BLaER1 treated with 17β-estradiol and CSF1 and Interleukin-3, amounts not matched to agents 10 nM and 100 nM (cell line): ENCODE measurements around the gene SPO11.

Experiments
- H3K27ac ChIP-seq, 11 experiments: shearing (Covaris generic); formaldehyde crosslinking; 2 replicates each; pipeline ENCODE4 v1.8.1; 2022
- H3K27me3 ChIP-seq, 11 experiments: shearing (Covaris generic); formaldehyde crosslinking; 2 replicates each; pipeline ENCODE4 v1.8.1; 2022
- H3K36me3 ChIP-seq, 11 experiments: shearing (Covaris generic); formaldehyde crosslinking; 2 replicates each; pipeline ENCODE4 v1.8.1; 2022
- H3K4me1 ChIP-seq, 10 experiments: shearing (Covaris generic); formaldehyde crosslinking; 2 replicates each; pipeline ENCODE4 v1.8.1; 2022
- H3K4me2 ChIP-seq, 11 experiments: shearing (Covaris generic); formaldehyde crosslinking; 2 replicates each; pipeline ENCODE4 v1.8.1; 2022
- H3K4me3 ChIP-seq, 10 experiments: shearing (Covaris generic); formaldehyde crosslinking; 2 replicates each; pipeline ENCODE4 v1.8.1; 2022
- H3K9ac ChIP-seq, 11 experiments: shearing (Covaris generic); formaldehyde crosslinking; 2 replicates each; pipeline ENCODE4 v1.8.1; 2022
- H3K9me3 ChIP-seq, 11 experiments: shearing (Covaris generic); formaldehyde crosslinking; replicated peaks in 1 of 11; 2 replicates each; pipeline ENCODE4 v1.8.1; 2022
- H4K20me1 ChIP-seq, 11 experiments: shearing (Covaris generic); formaldehyde crosslinking; 2 replicates each; pipeline ENCODE4 v1.8.1; 2022
- Cebpa-rat ChIP-seq, 11 experiments: shearing (Covaris generic); IDR thresholded peaks; 2 replicates each; pipeline ENCODE4 v1.8.1; 2022

The SPO11 gene

DNA sequence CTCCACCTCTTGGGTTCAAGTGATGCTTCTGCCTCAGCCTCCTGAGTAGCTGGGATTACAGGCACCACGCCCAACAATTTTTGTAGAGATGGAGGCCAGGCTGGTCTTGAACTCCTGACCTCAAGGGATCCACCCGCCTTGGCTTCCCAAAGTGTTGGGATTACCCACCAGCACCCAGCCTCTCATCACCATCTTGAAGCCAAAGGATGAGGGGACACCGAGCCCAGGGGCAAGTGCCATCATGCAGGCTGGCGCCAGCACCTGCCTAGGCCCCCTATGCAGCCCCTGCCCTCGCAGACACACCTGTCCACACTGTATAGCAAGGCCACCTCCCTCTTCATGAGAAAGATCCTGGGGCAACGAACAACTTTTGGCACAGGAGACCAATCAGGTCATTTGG is 56.3 kb downstream of the SPO11 start:
- Histone ChIP-seq H3K36me3 (peaks cover 0 to 22% (median 8%) of the 10 kb centered on the region in 11 experiments; a peak in 17 of 22 replicates), H3K4me3 (no peak overlapping the region), H3K9ac (no peak overlapping the region), H3K27me3 (no peaks in the 10 kb centered on the region), H4K20me1 (no peaks in the 10 kb centered on the region), H3K4me2 (0 out of 22 replicates have a peak overlapping the region, but pooled peaks of 1 of the 11 experiments have one; percentile 15), H3K27ac (no peak overlapping the region), H3K4me1 (peaks cover 30 to 54% (median 41%) of the 10 kb centered on the region in 10 experiments), H3K9me3 (no peaks in the 10 kb centered on the region)
- TF ChIP-seq Cebpa-rat (IDR thresholded peaks at IDR 0.05) = no peak

DNA sequence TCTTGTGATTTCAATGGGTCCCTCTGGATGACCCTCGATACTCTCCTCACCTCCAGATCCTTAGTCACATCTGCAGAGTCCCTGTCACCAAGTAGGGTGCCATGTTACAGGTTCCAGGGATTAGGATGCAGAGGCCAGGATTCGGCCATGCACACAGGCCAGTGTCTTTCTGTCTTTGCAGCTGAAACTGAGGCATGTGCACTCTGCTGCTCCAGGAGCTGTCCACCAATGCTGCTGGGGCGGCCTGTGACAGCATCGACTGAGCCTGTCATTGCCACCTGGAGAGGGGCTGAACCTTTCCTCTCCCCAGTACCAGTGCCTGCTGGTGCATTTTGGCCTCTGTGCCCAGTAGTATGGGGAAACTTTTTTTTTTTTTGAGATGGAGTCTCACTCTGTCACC is 57.2 kb downstream of the SPO11 start:
- TF ChIP-seq Cebpa-rat (IDR thresholded peaks at IDR 0.05) = no peak
- peaks cover 30 to 54% (median 41%) of the 10 kb centered on the region in 10 experiments for H3K4me1 ChIP-seq
- no peaks in the 10 kb centered on the region for H3K9me3 ChIP-seq

DNA sequence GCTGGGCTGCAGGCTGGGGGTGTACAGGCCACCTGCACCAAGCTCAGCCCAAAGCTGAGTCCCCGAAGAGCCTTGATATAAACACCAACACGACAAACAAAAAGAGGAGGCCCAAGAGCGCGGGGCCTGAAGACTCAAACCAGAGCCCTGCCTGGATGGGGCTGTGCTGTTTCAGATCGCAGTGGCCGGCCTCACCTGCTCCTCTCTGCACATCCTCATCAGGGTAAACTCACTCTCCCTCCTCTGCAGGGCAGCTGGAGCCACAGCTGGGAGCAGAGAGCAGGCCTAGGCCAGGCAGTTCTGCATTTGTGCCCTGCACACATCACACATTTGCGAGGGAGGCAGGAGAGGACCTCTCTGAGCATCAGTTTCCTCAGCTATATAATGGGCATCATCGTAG is 57.9 kb downstream of the SPO11 start:
- Histone ChIP-seq H4K20me1 (peaks cover 3 to 12% (median 10%) of the 10 kb centered on the region in 11 experiments; a peak in 21 of 22 replicates), H3K36me3 (peaks cover 0 to 27% (median 10%) of the 10 kb centered on the region in 11 experiments; a peak in 18 of 22 replicates), H3K4me3 (no peak overlapping the region), H3K4me1 (peaks cover 26 to 48% (median 36%) of the 10 kb centered on the region in 10 experiments), H3K27ac (0 out of 22 replicates have a peak overlapping the region, but pooled peaks of 1 of the 11 experiments have one; percentile 96), H3K4me2 (no peak overlapping the region), H3K27me3 (no peaks in the 10 kb centered on the region), H3K9ac (peak overlapping the region in 3 of 11 experiments; percentile 4 to 48 (median 29); a peak in 2 of 22 replicates), H3K9me3 (peaks cover 0 to 4% (median 0%) of the 10 kb centered on the region in 11 experiments; a peak in 5 of 22 replicates)
- TF ChIP-seq Cebpa-rat (IDR thresholded peaks at IDR 0.05) = no peak

More for the DNA sequence above, 57.2 kb downstream of the SPO11 start:
- Histone ChIP-seq H4K20me1 (peaks cover 0 to 5% (median 4%) of the 10 kb centered on the region in 11 experiments; a peak in 12 of 22 replicates), H3K9ac (no peak overlapping the region), H3K4me3 (no peak overlapping the region), H3K36me3 (peaks cover 0 to 22% (median 7%) of the 10 kb centered on the region in 11 experiments; a peak in 7 of 22 replicates), H3K4me2 (no peak overlapping the region), H3K27ac (no peak overlapping the region), H3K27me3 (no peaks in the 10 kb centered on the region)

DNA sequence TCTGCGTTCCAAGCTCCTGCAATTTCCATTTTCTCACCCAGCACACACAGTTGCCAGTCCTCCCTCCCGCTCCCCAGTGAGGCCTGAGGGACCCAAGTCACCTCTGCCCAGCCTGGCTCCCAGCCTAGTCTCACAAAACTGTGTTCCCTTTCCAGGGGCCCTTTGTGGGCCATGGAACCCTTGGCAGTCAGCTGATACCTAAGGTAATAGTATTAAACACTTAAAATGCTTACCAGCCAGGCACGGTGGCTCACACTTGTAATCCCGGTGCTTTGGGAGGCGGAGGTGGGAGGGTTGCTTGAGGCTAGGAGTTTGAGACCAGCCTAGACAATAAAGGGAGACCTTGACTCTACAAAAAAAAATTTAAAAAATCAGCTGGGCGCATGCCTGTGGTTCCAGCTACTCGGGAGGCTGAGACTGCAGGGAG is 58.4 kb downstream of the SPO11 start:
- Histone ChIP-seq H3K4me1 (peaks cover 28 to 46% (median 36%) of the 10 kb centered on the region in 10 experiments), H3K36me3 (peaks cover 0 to 32% (median 15%) of the 10 kb centered on the region in 11 experiments; a peak in 21 of 22 replicates), H3K4me3 (no peak overlapping the region), H3K9me3 (peaks cover 0 to 8% (median 0%) of the 10 kb centered on the region in 11 experiments; a peak in 5 of 22 replicates), H3K27me3 (no peaks in the 10 kb centered on the region), H3K27ac (peak overlapping the region in 1 of 11 experiments; percentile 96; a peak in 1 of 22 replicates), H3K4me2 (peak overlapping the region in 3 of 11 experiments; percentile 95 to 100 (median 96); a peak in 3 of 22 replicates), H3K9ac (peak overlapping the region in 4 of 11 experiments; percentile 4 to 48 (median 29); a peak in 3 of 22 replicates), H4K20me1 (peaks cover 7 to 17% (median 15%) of the 10 kb centered on the region in 11 experiments; a peak in 21 of 22 replicates)
- TF ChIP-seq Cebpa-rat (IDR thresholded peaks at IDR 0.05) = no peak

DNA sequence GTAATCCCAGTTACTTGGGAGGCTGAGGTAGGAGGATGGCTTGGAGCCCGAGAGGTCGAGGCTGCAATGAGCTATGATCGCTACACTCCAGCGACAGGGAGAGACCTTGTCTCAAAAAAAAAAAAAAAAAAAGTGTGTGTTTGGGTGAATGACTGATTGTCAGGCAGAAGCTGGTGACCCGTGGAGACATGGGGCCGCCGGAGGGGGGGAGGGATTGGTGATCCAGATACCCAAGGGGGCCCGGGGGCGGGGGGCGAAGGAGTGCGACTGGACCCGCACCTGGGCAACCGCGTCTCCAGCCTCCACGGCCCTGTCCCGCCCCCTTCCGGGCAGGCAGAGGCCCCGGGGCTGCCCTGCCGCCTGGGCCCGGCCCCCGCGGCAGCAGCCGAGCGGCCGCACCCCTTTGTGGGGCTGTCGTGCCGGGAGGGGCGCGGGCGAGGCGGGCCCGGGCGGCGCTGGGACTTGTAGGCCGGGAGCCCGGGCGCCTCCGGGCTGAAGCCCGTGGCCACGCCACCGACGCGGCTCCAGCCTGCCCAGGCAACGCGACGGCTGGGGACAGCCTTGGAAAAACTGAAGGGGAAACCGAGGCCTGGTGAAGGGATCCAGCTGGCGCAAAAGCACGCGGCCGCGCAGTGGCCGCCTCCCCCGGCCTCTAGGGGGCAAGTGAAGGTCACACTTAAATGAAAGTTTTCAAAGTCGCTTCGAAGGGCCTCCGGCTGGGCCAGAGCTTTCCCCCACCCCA is 59.5 kb downstream of the SPO11 start:
- H3K27ac ChIP-seq = peak overlapping the region; percentile 81 to 99 (median 96)
- H3K9ac ChIP-seq = peak overlapping the region; percentile 80 to 100 (median 93)
- peak overlapping the region; percentile 40 to 100 (median 66) for H3K4me3 ChIP-seq
- H3K4me1 ChIP-seq = peaks cover 39 to 54% (median 47%) of the 10 kb centered on the region in 10 experiments
- H3K36me3 ChIP-seq = peaks cover 10 to 40% (median 25%) of the 10 kb centered on the region in 11 experiments
- H3K27me3 ChIP-seq = no peaks in the 10 kb centered on the region
- H4K20me1 ChIP-seq = peaks cover 19 to 29% (median 27%) of the 10 kb centered on the region in 11 experiments
- peak overlapping the region; percentile 91 to 100 (median 98) for H3K4me2 ChIP-seq
- TF ChIP-seq Cebpa-rat (IDR thresholded peaks at IDR 0.05) = no peak
- H3K9me3 ChIP-seq = peaks cover 0 to 11% (median 0%) of the 10 kb centered on the region in 11 experiments; a peak in 6 of 22 replicates

DNA sequence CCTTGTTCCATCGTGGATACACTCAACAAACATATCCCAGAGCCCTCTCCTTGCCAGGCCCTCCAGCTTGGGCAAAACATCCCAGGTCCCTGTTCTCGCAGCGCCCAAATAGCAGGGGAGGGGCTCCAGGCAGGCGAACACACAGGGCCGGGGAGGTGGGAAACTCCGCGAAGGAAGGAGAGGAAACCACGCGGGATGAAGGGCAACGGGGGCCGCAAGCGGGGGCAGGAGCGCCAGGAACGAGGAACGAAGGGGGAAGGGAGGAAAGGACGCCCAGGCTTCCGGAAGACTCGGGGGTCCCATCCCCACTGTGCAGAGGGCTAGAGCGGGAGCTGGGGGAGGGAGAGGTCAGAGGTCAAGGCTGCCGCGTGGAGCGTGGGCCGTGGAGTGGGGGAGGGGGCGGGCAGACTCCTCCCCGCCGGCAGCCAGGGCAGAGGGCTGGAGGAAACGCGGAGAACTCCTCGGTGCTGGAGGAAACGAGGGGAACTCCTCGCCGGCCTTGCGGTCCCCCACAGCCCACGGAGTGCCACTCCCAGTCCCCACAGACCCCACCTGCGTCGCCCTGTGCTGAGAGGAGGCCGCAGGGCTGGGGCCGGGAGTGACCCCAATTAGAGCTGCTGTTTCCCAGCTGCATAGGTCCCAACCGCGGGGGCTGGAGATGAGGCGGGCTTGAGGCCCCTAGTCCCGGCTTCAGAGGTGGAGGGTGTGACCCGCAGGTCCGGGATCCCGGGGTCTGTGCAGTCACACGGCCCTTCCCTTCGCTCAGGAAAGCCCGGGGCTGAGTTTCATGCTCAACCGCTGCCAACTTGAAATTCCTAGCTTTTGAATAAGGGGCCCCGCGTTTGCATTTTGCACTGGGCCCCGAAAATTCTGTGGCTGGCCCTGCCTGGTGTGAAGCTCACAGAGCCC is 60.3 kb downstream of the SPO11 start:
- H3K27ac ChIP-seq = peak overlapping the region; percentile 81 to 99 (median 96)
- H3K36me3 ChIP-seq = peaks cover 19 to 40% (median 30%) of the 10 kb centered on the region in 11 experiments
- H3K4me1 ChIP-seq = peaks cover 47 to 60% (median 56%) of the 10 kb centered on the region in 10 experiments
- no peaks in the 10 kb centered on the region for H3K27me3 ChIP-seq
- peak overlapping the region; percentile 91 to 100 (median 98) for H3K4me2 ChIP-seq
- H3K9ac ChIP-seq = peak overlapping the region; percentile 80 to 100 (median 93)
- H4K20me1 ChIP-seq = peaks cover 27 to 37% (median 35%) of the 10 kb centered on the region in 11 experiments
- peaks cover 0 to 11% (median 0%) of the 10 kb centered on the region in 11 experiments; a peak in 6 of 22 replicates for H3K9me3 ChIP-seq
- H3K4me3 ChIP-seq = peak overlapping the region; percentile 40 to 100 (median 66)
- no peak for TF ChIP-seq Cebpa-rat (IDR thresholded peaks at IDR 0.05)

DNA sequence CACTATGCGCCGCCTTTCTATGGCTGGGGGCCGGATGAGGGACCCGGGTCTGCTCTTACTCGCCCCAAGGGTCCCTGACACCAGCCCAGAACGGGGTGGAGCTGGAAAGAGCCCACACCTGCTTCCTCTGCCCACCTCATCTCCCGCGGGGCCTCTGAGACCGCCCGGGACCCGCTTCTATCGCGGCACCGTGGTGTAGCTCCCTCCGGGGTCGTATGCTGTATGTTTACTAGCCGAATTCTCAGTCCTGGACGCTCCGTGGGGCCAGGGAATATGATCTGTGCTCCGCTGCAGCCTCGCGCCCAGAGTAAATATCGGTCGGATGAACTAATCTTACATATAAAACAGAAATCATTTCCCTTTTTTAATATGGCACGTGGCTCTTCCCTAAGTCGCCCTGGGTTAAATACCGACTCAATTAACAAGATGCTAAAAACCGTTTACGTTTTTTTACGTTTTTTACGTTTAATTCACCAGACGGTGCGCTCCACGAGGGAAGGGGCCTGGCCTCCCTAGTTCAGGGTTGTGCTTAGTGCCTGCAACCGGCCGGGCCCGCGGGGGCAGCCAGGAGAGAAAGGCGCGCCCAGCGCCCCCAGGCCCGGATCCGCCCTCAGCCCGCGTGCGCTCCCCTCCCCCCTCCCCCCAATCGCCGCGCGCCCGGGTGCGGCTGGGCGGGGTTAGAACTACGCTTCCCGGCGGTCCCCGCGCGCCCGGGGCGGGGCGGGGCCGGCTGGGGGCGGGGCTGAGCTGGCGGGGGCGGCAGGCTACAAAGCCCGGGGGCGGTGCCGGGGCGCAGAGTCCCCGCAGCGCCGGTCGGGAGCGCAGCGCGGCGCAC is 61.2 kb downstream of the SPO11 start, which contains the start of gene RBM38:
Gene RBM38, plus strand, starts transcription at position 793 of the 835 bp plus-strand sequence. CDS start 186 bp downstream, outside the sequence.
- Histone ChIP-seq H3K27ac (peak within 1 kb of the TSS; percentile 81 to 99 (median 96)), H3K4me3 (peak within 1 kb of the TSS; percentile 82 to 100 (median 95)), H4K20me1 (peaks cover 36 to 46% (median 44%) of the 10 kb centered on the region in 11 experiments), H3K36me3 (peaks cover 27 to 43% (median 39%) of the 10 kb centered on the region in 11 experiments), H3K27me3 (no peaks in the 10 kb centered on the region), H3K4me1 (peaks cover 49 to 66% (median 60%) of the 10 kb centered on the region in 10 experiments), H3K9me3 (peaks cover 0 to 11% (median 0%) of the 10 kb centered on the region in 11 experiments; a peak in 6 of 22 replicates), H3K4me2 (peak within 1 kb of the TSS; percentile 95 to 100 (median 99)), H3K9ac (peak within 1 kb of the TSS; percentile 86 to 100 (median 98))
- TF ChIP-seq Cebpa-rat (IDR thresholded peaks at IDR 0.05) = no peak
